Suprapubic skin (tissue), 3 donors: ENCODE measurements around the gene KRTAP2-2.
"Not testable (repeated sequence)": the region's sequence is repeated elsewhere in the genome, so short reads cannot be mapped to it uniquely, and the experiment has no call there.

Experiments
- EP300 ChIP-seq: sonication (generic); formaldehyde crosslinking; IDR thresholded peaks from one replicate; pipeline ENCODE4 v1.6.1; 2017; ENCODE audit warnings: antibody characterized with exemption
- POLR2A ChIP-seq, 2 donors: fragments of 450-650 bp; IDR thresholded peaks; one replicate each; pipeline ENCODE4 v1.6.1; 2017; ENCODE audit warnings: antibody characterized with exemption in 2 of 2, mild to moderate bottlenecking in 2 of 2, moderate library complexity in 2 of 2
- TF ChIP-seq, protein P1 (sequence below), 2 donors: fragments of 200-600 bp in 1 of 2; fragments of 450-650 bp in 1 of 2; sonication (generic) in 1 of 2; IDR thresholded peaks; one replicate each; pipeline ENCODE4 v1.5.1; 2016 to 2019; ENCODE audit warnings: antibody characterized with exemption in 2 of 2, mild to moderate bottlenecking in 1 of 2, moderate library complexity in 1 of 2

DNA sequence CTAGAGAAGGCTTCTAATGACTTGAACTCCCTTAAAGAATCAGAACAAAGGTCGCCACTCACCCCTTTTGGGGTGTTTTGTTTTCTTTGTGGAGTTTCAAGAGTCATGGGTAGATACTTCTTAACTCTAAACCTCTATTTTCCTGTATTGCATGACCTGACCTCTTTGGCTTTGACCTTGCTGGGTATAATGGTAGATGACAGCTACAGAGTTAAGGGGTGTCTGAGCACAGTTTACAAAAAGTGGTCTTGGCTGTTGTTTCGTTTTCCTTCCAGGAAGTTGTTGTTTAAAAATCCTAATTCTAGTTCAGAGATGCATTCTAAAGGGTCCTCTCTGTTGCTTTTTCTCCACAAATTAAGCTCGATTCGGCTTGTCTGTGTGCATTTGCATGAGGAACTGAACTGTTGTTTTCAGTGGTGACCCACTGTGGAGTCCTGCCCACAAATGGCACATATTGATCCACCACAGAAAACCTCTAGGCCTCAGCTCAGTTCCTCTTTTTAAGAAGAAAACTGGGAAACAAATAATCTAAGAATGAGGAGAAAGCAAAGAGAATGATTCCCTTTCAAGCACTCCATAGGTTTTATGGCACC lies 33.8 kb upstream of the KRTAP2-2 start:
- not testable (repeated sequence) for TF ChIP-seq POLR2A (IDR thresholded peaks at IDR 0.05); EP300
- TF ChIP-seq, protein P1, sequence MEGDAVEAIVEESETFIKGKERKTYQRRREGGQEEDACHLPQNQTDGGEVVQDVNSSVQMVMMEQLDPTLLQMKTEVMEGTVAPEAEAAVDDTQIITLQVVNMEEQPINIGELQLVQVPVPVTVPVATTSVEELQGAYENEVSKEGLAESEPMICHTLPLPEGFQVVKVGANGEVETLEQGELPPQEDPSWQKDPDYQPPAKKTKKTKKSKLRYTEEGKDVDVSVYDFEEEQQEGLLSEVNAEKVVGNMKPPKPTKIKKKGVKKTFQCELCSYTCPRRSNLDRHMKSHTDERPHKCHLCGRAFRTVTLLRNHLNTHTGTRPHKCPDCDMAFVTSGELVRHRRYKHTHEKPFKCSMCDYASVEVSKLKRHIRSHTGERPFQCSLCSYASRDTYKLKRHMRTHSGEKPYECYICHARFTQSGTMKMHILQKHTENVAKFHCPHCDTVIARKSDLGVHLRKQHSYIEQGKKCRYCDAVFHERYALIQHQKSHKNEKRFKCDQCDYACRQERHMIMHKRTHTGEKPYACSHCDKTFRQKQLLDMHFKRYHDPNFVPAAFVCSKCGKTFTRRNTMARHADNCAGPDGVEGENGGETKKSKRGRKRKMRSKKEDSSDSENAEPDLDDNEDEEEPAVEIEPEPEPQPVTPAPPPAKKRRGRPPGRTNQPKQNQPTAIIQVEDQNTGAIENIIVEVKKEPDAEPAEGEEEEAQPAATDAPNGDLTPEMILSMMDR (IDR thresholded peaks at IDR 0.05), result not testable (repeated sequence)
